ENCODE measurements around the gene S100A16. TPM values are rescaled to one million over a fixed set of nuclear protein-coding genes. Genes with fewer than 3 reads are reported as not detected.

S100A16 gene
- total and polyA plus RNA-seq, 9 of the 15 experiments (the other 6 are each of a cell fraction or from before 2014, with no cell fraction given): 1.6 to 6.9 (median 4.3) TPM

GRCh38 chr1:153597206-153597605, 15.7 kb downstream of the S100A16 start (continued):
- TF ChIP-seq JUN (IDR thresholded peaks at IDR 0.05; ENCODE audit: borderline replicate concordance, low read depth, low read length) (peak; percentile 90), JUN (CRISPR knock-in tag; IDR thresholded peaks at IDR 0.05; ENCODE audit: borderline replicate concordance) (no peak), VEZF1 (CRISPR knock-in tag; IDR thresholded peaks at IDR 0.05) (0 out of 2 replicates have a peak, but pooled peaks have one; percentile 15), EP300 (IDR thresholded peaks at IDR 0.05; ENCODE audit: low read length) (peak; percentile 9; the same call in 1 of the 2 replicates), BACH1 (tag; IDR thresholded peaks at IDR 0.05) (peak; percentile 45; the same call in 1 of the 2 replicates), MITF (IDR thresholded peaks at IDR 0.05) (peak; percentile 56; the same call in 1 of the 2 replicates), ADNP (tag; IDR thresholded peaks at IDR 0.05) (peak; percentile 65; the same call in 1 of the 2 replicates), DPF2 (IDR thresholded peaks at IDR 0.05) (peak; percentile 48), CUX1 (CRISPR knock-in tag; IDR thresholded peaks at IDR 0.05) (no peak), ATF3 (IDR thresholded peaks at IDR 0.05) (peak; percentile 83), ATF3 (CRISPR knock-in tag; conservative IDR thresholded peaks at IDR 0.05) (no peak), SOX6 (IDR thresholded peaks at IDR 0.05) (peak; percentile 38; the same call in 1 of the 2 replicates), ZNF395 (CRISPR knock-in tag; IDR thresholded peaks at IDR 0.05) (0 out of 2 replicates have a peak, but pooled peaks have one; percentile 42), FOS (IDR thresholded peaks at IDR 0.05; ENCODE audit: extremely low read depth, insufficient read length) (peak; percentile 40), ARID1B (IDR thresholded peaks at IDR 0.05) (peak; percentile 60), RBBP5 (IDR thresholded peaks at IDR 0.05; ENCODE audit: borderline replicate concordance, insufficient read depth, low read length, poor library complexity, severe bottlenecking) (no peak), NR2C1 (IDR thresholded peaks at IDR 0.05) (no peak), NR2C1 (tag; IDR thresholded peaks at IDR 0.05) (peak; percentile 74)

Data from K562 (cell line).